ENCODE results near the gene RSL24D1.

The RSL24D1 gene

DNA sequence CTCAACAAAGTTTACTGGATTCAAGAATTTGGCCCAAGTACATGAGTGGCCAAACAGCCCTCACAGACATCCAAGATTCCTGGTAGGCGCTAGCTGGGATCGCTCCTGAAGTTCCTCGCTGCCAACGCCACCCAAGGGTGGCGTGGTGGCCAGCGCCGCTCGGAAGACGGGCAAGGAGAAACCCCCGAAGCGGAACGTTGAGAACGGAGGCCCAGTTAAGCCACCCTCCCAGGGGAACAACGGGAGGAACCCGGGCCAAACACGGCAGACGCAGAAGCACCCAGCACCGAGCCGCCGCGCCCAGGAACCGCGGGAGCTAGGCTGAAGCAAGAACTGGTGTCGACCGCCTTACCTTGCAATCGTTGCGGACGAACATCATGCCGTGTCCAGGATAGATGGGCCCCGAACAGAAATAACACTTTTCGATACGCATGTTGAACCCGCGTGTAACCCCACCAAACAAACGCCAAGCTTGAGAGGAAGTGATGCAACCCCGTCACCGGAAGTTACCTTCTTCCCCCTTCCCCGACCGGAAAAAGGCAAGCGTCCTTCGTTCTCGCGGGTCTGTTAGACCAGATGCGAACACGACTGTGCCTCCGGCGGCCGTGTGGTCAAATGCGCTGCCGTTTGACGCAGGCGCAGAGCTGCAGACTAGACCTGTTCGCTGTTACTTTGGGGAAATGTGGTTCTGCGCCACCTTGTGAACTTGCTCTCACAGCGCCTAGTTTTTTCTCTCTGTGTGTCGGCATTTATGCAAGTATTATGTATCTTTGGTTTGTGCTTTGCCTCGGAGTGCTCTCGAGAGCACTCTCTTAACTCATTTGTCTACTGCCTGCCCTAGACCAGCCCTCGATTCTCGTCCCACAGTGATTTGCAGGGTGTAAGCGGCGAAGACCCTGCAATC lies at the start of gene RSL24D1:
Gene RSL24D1 (minus strand): TSS at position 484 of the 904 bp plus-strand sequence. CDS start 51 bp downstream, at position 433.
- peak; percentile 93 to 96 for DNase-seq

DNA sequence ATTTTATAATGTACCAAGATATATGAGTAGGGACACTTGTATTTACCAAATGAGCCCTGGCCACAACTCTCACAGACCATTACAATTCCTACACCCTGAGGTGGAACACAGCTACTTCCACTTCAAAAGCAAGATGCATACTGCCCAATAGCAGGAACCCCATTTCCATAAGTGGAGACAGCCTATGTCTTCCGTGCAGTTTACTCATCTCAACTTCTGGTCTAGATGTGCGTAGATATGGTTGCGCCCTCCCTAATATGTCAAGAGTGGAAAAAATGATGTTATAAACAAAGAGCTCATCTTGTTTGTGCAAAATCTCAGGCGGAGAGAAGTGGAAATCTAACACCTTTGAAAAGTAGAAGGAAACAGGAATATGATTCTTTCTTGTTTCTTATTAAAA lies 48.3 kb upstream of the RSL24D1 start:
- DNase-seq, result no peak

DNA sequence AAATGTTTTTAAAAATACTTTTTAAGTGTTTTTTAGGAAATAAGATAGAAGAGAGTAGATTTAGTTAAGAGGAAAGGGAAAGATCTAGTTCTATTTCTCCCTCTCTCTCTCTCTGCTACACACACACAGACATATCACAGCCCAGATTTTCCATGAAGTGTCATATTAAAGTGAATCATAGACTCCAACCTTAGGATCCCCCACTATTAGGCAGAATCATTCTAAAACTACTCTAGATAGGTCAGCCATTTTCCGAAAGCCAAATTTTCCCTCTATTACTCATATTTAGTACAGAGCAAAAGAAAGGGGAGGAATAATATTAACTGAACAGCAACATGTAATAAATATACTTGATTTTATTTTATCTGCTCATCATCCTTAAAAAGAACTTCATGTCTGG lies 45.1 kb upstream of the RSL24D1 start:
- no peak for DNase-seq

DNA sequence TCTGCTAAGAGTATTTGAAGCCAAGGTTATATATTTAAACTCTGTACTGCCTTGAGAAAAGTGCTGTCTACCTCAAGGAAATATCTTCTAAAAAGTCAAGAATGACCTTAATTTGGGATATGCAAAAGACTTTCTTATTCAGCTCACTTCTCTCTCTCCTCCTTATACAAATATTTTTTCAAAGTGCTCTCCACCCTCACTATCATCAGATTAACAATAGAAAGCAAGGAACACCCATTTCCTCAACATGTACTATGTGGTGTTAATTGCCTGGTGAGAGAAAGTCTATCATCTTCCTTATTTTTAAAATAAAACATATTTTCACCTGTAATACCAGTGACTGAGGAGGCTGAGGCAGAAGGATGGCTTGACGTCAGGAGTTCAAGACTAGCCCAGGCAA lies 44.4 kb upstream of the RSL24D1 start:
- DNase-seq, result no peak

DNA sequence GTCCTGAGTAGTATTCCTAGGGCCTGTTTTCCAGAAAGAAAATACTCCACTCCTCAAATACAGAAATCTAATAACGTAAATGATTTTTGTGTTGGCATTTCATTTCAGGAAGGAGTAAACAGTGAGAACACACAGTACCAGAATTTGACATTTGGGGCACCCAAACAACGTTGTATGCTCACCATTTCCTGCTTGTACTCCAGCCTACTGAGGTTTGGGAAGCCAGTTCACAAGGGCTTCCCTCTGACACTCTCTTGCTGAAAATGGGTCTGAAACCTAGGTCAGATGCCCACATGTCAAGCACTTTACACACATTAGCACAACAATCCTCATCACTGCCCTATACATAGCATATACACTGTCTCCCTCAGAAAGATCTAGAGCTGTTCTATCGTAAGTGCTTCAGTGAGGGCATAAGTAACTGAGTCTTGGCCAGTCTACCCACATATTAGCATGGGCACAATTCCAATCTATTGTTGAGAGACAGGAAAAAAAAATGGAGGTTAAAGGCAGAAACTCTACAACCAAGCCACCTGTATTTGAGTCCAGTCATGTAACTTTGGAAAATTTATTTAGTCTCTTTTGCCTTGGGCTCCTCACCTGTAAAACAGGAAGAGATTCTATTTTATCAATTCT lies 43.5 kb upstream of the RSL24D1 start:
- DNase-seq, result no peak

DNA sequence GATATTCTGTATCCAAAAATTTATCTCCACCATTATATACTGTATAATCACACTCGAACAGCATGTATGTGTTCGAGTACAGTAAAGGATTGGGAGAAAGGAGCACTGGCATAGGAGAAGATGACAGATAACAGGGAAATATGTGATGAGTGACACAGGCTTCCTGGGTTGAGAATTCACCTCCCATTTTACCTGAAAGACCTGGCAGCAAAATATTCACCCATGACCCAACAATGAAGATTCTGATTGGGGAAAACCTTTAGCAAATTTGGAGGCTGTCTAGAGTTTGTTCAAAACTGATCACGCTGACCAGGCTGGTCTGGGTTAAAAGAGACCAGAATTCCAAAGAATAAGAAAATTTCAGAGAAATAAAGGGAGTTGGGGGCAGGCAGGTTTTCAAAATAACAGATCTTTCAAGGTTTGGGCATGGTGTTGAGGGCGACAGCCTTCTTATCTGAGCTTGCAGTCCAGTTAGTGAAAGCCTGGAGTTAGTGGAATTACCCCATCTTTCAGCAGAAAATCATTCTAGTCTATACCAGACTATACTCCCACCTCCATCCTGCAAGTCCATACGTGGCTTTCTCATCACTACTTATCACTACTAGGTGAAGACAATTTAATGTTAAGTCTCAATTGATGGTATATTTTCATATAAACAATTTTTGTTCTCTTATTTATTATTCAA lies 42.8 kb upstream of the RSL24D1 start:
- DNase-seq, result no peak

DNA sequence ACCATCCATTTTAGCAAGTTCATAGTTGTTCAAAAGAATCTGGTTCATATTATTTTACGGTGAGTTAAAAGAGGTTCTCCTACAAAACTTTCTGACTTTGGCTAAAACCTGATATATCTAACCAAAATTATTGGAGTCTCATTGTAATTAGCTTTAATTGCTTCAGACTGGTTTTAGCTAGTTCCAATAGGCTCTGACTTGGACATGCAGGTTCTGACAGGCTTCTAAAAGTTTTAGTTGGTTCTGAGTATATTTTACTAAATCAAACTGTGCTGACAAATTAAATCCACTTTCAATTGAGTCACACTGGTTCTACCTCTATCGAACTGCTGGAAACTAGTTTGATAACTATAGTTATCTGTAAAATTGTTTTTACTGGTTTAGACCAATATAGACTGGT lies 42.1 kb upstream of the RSL24D1 start:
- no peak for DNase-seq

DNA sequence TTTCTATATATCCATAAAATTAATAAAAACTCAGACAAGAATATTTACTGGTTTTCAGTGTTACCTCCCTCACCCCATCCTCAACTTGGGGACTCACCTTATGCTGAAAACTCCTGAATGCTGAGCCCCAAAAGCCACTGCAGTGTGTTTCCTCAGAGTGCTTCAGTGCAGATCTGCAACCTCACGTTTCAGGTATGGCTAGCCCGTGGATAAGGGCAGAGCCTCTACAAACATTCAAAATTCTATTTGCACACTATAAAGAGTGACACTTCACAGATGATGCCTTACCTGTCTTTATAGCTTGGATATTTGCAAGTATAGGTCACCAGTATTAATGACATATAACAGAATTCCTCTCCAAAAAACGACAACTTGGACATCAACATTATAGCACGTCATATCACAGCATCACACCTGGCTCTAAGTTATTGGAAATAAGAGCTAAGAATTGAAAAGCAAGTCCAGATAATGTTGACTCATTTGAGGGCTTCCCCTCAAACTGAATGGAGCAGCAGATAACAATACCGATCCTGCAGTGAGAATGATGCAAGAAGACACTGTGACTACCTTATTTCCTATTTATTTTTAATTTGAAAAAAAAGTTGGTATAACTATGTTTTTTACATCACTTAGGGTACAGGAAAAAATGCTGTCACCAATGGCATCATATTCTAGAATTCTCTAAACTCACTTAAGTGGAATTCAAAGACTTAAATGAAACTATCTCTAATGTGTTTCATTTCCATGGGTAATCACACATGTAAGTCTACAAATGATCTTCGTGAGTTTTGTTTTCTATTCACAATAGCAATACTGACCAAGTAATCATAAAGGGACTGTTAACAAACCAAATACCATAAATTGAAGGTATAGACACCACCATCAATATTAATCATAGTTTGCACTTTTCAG lies 40.7 kb upstream of the RSL24D1 start:
- DNase-seq, result no peak

DNA sequence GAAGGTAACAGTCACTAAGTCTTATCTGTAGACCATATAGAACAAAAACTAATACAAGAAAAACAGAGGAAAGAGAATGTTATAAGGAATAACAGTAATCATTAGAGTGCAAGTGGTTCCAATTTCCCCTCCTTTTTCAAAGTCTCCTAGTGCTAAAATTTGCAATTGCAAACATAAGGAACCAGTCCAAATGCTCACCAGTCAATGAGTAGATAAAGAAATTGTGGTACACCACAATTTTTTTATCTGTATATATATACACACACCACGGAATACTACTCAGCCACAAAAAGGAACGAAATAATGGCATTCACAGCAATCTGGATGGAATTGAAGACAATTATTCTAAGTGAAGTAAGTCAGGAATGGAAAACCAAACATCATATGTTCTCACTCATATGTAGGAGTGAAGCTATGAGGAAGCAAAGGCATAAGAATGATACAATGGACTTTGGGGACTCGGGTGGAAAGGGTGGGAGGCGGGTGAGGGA lies 38.9 kb upstream of the RSL24D1 start:
- DNase-seq, result no peak

DNA sequence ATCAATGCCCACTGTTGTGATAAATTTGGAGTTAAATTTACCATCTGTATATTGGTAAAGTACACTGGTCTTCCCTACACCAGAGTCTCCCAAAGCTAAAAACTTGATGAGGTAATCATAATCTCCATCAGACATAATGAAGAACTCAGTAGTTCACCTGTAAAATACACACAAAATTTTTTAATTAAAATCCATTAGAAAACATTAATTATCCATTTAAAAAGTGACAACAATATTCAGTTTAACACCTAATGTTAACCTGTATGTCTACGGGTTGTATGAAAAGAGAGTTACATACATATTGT lies 38.0 kb upstream of the RSL24D1 start:
- DNase-seq, result no peak

DNA sequence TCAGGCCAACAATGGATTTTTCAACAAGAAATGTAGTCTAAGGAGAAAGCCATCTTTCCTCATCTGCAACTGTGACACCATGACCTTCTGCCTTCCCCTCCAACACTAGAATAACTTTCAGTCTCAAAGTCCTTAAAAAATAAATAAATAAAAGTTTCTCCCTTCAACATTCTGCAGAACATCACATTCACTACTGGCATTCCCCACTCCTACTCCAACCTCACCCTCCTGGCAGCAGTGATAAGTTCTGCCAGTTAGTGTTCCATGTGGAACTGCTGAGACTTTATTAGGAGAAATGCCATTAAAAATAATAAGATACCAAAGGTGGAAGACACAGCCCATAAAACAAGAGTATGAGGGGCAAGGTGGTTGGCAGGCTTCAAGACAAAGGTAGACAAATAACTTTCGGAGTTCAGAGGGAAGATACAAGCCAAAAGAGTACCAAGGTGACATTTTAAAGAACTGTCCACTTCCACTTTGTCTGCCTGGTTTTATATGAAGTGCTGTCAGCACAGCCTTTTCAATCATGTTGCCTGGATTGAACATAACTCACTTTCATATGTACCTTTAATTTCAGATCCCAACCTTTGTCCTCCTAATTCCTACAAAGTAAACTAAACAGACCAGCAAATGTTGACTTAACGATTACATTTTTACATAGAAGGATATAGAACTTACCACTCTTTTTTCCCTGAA lies 37.5 kb upstream of the RSL24D1 start:
- DNase-seq, result no peak

DNA sequence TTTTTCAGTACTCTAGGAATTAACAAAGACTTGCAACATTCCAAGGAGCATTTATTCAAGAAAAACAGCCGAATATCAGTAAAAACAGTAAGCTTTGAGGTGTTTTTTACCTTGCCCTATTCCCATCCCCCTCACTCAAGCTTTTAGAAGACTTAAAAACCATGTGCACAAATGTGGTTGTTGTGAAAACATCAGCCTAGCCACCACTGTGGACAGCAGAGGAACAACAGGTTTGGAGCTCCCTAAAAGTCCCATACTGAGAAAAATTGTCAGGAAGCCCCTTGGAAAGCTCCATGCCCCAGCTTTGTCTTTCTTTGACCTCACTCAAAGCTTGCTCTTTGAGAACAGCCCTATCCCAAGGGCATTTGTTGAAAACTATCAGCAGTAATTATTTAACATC lies 34.7 kb upstream of the RSL24D1 start:
- no peak for DNase-seq

DNA sequence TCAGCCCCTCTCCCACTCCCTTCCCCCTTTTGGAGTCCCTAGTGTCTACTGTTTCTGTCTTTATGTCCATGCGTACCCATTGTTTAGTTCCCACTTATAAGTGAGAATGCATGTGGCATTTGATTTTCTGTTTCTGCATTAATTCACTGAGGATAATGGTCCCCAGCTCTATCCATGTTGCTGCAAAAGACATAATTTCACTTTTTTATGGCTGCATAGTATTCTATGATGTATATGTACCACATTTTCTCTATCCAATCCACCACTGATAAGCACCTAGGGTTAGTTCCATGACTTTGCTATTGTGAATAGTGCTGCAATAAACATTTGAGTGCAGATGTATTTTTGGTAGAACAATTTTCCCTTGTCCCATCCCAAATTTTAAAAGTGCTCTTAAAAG lies 34.2 kb upstream of the RSL24D1 start:
- no peak for DNase-seq

DNA sequence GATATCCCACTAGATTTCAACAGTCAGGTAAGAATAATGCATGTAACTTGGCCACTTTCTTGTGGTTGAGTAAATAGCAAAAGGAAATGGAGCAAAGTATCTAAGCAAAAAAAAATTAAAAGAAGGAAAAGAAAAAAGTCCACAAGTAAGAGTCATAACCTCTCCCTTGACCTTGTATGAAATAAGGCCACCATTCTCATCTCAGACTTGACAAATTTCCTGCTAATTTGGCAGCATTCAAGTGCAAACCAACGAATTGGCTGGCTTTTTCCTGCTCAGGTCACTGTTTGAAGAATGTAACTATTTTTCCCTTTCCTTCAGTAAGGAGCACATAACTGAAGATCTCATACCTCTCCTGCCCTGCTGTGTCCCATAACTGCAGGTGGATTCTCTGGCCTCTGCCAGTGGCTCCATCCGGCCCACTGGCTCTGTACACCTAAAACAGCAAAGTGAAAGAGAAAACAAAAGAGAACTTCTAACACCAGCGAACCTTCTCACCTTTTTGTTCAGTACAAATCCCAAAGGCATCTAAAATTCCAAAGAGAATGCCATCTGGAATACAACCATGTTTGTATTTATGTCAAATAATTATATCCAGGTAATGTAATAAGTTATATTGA lies 33.4 kb upstream of the RSL24D1 start:
- DNase-seq, result no peak

DNA sequence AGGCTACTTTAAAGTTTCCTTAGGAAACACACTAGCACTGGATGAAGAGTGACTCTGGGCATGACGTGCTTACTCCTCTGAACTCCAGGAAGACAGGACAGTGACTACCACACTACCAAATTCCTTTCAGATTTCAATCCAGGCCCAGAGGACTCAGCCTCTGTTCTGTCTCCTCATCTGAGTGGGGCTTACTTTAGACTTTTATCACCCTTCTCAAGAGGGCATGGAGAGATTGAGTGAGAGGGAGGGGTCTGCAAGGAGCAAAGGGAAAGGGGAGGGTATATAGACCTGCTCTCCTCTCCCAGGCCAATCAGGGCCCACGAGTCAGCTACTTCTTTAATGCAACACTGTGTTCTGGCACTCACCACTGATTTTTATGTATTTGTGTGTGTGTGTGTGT lies 29.4 kb upstream of the RSL24D1 start:
- DNase-seq, result no peak

DNA sequence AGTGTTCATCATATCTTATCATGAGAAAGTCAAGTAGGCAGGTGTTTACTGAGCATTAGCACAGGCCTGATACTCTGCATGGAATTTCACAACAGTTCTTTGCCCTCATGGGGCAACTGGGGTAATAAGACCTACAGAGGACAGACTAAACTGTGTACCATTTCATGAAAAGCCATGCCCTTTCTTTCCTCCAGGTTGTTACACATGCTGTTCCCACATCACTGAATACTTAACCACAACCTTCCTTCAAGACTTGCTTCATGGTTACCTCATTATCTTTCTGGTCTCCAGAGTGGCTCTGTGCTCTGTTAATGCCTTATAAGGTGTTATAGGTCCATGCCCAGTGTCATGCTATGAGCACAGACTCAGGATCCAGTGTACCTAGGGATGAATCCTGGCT lies 28.2 kb upstream of the RSL24D1 start:
- no peak for DNase-seq

DNA sequence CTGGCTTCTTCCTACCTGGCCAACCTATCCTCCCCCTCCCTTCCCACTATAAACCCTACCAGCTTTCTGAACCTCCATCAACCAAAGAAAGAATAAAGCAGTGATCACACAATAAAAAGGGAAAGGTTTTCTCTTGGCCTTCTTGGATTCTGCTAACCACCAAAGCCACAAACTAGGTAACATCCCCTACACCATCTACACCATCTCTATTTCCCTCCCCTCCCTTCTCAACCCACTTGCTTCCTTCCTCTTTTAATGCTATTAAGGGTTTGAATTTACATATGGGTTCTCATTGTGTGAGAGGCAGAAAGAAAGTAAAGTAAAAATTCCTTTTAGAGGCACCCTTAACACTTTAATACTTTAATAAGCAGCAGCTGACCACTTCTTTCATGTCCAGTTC lies 25.8 kb upstream of the RSL24D1 start:
- DNase-seq, result no peak

DNA sequence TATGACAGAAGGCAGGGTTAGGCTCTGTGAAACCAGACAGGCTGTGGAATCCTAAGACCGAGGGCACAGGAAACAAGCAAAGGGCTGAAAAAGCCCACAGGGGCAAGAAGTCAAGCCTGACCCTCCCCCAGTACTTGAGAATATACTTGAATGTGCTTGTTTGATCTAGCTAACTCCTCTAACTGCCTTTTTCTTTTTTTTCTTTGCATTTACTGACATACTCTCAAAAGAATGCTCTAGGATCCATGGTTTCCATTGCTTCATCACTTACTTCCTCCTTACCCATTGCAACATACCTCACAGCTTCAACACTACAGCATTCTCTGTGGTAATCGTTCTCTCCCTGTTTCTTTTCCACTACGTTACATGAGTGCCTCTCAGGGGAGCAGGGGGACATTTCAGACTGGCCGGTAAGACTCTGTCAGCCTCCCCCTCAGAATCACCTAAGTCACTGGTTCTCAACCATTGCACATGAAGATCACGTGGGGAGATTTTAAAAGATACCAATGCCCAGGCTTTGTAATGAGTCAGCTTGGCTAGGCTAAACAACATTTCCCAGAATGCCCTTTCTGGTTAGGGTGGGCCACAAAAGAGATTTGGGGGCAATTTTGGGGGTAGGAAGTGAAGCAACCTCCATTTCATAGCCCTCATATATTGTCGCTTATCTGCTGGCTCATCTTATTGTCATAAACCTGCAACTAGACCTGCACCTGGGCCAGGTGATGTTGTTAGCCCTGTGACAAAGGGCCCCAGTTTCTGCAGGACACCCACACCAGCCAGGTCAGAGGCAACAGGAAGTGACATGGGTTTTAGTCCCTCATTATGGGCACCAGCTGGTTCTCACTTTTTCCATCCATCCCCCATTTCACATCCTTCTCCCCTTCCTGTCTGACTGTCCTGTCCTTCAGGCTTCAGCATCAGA lies 24.6 kb upstream of the RSL24D1 start:
- peak; percentile 32 to 41 for DNase-seq

DNA sequence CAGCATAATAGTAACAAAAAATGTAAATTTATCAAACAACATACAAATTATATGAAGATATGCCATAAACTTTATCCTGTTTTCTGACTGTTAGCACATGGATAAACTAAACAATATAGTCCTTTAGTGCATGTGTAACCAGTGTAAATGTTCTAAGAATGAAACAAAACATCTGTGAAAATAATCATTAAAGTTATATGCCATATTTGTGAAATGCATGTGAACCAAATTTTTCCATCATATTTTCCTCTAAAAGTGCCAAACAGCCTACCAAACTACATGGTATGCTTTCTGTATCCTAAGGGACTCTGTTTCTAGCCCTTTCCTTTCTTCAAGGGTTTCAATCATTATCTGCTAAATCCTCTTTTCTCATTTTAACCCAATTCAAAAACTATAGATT lies 23.9 kb upstream of the RSL24D1 start:
- DNase-seq, result no peak

DNA sequence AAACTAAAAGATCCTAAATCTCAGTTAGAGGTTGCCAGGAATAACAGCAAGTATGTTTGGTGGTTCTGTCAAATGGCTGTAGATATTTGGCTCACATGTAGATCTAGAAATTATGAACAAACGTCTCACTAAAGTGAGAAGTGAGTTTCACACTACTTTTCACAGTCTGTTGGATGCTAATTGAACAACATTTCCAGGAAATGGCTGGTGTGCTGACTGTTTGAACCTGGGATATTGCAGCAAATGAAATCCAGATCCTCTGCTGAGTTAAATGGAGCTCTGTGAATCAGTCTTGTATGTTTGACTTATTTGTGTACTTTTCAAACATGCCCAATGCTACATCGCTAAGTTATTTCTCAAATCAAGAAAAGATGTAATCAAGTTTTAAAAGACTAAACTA lies 21.3 kb upstream of the RSL24D1 start:
- DNase-seq, result no peak

DNA sequence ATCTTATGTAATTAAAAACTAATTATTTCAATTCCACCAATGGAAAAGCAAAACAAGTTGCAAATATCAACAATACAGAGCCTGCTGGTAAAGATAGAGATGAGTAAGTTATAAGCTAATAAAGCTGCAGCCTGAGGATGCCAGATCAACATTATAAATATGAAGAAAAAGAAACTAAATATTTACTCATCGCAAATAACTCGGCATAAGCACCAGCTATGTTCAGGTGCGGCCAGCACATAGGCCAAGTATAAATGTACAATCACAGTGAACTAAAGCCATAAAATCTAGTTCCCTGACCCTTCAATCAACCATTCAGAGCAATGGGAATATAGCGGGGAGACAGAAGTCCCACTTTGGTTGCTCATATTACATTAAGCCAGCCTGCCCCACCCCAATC lies 7.7 kb upstream of the RSL24D1 start:
- no peak for DNase-seq

Data from activated CD4-positive, alpha-beta T cell treated with anti-CD3 and anti-CD28 coated beads, Interleukin-2, amount 50 U/mL, for 48 hours (primary cell).